ENCODE data around the gene ESR1.
A peak's percentile ranks its signal among the peaks of the same experiment; 100 is the strongest.

Gene ESR1

DNA sequence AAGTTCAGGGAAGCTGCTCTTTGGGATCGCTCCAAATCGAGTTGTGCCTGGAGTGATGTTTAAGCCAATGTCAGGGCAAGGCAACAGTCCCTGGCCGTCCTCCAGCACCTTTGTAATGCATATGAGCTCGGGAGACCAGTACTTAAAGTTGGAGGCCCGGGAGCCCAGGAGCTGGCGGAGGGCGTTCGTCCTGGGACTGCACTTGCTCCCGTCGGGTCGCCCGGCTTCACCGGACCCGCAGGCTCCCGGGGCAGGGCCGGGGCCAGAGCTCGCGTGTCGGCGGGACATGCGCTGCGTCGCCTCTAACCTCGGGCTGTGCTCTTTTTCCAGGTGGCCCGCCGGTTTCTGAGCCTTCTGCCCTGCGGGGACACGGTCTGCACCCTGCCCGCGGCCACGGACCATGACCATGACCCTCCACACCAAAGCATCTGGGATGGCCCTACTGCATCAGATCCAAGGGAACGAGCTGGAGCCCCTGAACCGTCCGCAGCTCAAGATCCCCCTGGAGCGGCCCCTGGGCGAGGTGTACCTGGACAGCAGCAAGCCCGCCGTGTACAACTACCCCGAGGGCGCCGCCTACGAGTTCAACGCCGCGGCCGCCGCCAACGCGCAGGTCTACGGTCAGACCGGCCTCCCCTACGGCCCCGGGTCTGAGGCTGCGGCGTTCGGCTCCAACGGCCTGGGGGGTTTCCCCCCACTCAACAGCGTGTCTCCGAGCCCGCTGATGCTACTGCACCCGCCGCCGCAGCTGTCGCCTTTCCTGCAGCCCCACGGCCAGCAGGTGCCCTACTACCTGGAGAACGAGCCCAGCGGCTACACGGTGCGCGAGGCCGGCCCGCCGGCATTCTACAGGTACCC lies at the start of gene ESR1:
Gene ESR1 (plus strand): TSS at position 170 of the 858 bp plus-strand sequence. CDS start 231 bp downstream, at position 401.
- DNase-seq (ENCODE audit: low read depth), result no peak

DNA sequence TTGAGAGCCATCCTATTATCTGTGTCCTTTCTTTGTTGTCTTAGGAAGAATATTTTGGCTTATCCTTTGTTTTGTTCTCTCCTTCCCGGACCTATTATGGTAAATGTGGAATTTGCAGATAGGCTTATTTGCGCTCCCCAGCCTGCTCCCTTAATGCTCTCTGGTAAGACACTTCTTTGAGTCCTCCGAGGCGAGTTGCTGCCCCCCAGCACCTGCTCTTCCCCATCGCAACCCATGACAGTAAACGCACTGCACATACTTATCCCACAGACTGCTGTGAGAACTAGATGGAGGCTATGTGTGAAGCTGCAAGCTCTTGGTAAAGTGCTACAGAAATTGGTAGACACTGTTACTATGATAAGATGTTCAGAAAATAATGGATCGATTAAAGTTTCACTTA lies 47.0 kb upstream of the ESR1 start:
- DNase-seq (ENCODE audit: low read depth), result no peak

DNA sequence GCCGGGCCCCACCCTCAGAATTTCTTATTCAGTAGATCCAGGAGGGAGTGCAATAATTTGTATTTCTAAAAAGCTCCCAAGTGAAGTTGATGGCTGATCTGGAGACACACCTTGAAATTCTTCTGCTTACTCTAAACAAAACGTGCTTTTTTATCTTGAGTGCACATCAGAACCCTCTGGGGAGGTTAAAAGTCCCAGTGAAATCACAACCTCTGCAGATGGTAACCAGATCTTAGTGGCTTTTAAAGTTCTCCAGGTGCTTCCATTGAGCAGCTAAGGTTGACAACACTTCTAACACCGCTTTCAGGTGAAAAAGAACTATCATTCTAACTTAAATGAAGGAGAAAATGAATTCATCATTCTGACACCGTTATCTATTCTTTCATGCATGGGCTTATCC lies 45.6 kb upstream of the ESR1 start:
- DNase-seq (ENCODE audit: low read depth), result no peak

DNA sequence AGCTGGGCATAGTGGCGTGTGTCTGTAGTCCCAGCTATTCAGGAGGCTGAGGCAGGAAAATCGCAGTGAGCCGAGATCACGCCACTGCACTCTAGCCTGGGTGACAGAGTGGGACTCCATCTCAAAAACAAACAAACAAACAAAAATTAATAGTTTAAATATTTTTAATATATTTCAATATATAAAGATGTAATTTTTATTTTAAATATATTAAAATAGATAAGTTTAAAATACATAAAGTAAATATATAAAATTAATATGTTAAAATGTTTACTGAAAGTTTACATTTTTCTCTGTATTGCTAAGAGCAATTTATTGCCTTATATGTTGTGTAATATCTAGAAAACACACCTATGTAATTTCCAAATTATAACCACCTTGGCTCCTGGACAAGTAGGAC lies 44.7 kb upstream of the ESR1 start:
- DNase-seq (ENCODE audit: low read depth), result no peak

DNA sequence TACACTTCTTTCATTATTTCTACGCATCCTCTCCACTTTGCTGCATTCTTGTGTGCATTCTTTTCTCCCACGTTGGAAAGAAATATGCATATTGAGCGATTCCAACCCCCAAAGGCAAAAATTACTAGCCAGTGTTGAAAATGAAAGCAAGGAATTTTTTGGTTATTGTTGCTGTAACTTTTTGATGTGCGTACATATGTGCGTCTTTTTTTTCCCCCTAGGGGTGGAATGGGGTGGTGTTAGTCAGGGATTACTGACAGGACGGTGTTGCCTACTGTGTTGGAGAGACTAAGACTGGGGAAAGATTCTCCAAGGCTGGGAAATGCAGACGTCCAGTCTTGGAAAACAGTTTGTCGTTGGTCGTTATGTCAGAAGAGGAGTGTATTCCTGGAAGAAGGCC lies 44.2 kb upstream of the ESR1 start:
- no peak for DNase-seq (ENCODE audit: low read depth)

DNA sequence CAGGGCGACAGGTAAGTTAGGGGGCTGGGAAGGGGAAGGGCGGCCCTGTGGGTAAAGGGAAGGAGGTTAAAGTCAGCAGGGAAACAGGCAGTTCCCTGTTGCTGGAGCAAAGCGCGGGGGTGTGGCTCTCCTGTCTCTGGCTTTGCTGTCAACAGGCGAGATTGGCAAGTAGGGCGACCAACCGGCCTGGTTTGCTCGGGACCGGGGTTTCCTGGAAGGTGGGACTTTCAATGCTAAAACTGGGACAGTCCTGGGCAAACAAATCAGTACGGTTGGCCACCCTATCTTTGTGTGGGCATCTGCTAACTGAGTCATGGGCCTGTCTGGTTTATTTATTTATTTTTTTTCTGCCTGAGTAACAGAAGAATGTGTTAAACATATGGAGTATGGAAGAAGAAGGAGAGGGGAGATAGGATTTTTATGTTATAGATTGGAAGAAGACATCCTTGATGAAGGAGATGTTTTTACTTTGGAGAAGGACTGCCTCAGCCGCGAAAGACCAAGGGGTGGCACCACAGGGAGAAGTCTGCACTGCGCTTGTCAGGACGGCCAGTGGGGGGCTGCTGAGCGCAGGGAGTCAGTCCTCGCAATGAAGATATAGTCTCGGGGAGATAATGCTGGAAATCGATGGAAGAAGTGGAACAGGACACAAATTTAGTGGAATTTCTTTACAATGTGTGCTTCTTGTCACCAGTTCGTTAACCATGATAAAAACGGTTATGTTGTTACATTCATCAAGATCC lies 43.4 kb upstream of the ESR1 start:
- no peak for DNase-seq (ENCODE audit: low read depth)

DNA sequence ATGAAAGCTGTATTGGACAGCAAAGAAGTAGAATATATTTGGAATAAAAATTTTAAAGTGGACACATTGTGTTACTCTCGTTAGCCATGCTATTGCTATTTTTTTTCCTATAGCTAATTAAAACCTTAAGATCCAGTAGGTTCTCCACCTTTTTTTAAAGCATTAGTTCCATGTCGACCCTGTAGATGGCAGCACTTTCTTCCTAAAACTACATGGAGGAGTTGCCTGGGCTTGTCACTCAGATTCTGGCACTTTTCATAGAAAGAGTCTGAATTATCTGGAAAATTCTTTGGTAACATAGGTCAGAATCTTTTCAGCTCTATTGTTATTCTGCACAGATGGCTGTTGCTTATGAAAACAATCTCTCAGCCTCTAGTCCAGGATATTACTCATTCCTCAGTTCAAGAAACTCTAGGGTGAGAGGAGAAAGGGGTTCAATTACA lies 42.0 kb upstream of the ESR1 start:
- DNase-seq (ENCODE audit: low read depth), result peak; percentile 7

DNA sequence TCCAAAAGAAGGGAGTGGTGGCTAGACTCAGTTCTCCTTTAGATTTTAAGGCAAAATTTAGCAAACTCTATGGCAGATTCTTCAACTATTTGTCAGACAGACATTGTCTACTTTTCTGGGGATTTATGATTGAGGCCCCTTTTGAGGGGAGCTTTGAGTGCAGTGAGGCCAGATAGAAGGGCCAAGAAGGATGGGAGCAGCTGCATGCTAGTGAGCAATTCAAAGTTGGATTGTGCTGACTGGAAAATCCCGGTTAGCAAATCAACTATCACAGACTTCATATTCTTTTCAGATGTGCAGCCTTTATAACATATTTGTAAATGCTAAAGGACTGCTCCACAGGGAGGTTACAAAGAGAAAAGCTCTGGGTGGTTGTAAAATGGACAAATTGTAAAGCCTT lies 35.0 kb upstream of the ESR1 start:
- DNase-seq (ENCODE audit: low read depth), result no peak

DNA sequence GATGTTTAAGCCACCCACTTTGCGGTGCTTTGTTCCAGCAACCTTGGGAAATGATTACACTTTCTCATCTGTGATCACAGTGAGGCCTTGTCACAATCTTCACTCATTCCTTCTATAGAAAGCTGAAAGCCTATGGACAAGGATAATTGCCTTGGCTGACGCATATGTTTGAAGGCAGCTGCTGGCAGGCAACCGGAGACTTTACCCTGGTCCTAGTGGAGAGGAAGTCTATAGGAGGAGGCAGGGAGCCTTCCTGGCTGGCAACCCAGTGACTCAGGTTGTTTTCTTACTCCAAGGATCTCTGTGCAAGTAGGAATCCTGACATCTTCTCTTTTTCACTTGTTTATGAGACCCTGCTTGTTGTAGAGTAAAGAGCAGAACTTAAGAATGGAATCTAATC lies 34.1 kb upstream of the ESR1 start:
- no peak for DNase-seq (ENCODE audit: low read depth)

DNA sequence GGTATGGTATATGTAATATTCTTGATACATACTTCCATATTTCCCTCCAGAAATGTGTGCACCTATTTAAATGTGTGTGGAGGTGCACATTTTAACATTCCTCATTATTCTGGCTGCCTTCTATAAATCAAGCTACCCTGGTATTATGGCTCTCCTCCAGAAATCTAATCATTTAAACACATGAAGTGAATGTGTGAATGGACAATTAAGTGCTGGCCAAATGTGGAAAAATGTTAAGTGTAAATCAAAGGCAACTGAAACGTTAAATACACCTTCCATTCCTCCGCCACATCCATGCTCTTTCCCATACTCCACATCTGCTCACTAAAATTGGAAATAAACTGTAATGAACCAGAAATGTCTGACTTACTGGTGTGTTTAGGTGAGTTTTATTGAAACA lies 24.9 kb upstream of the ESR1 start:
- DNase-seq (ENCODE audit: low read depth), result no peak

DNA sequence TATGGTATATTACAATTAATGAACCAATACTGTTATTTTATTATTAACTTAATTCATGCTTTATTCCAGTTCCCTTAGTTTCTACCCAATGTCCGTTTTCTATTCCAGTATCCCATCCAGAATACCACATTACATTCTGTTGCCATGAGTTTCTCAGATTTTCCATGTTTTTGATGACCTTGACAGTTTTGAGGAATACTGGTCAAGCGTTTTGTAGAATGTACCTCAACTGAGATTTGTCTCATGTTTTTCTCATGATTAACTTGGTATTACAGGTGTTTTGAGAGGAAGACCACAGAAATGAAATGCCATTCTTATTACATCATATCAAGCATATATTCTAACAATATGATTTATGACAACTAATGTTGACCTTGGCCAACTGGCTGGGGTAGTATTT lies 23.8 kb upstream of the ESR1 start:
- DNase-seq (ENCODE audit: low read depth), result no peak

DNA sequence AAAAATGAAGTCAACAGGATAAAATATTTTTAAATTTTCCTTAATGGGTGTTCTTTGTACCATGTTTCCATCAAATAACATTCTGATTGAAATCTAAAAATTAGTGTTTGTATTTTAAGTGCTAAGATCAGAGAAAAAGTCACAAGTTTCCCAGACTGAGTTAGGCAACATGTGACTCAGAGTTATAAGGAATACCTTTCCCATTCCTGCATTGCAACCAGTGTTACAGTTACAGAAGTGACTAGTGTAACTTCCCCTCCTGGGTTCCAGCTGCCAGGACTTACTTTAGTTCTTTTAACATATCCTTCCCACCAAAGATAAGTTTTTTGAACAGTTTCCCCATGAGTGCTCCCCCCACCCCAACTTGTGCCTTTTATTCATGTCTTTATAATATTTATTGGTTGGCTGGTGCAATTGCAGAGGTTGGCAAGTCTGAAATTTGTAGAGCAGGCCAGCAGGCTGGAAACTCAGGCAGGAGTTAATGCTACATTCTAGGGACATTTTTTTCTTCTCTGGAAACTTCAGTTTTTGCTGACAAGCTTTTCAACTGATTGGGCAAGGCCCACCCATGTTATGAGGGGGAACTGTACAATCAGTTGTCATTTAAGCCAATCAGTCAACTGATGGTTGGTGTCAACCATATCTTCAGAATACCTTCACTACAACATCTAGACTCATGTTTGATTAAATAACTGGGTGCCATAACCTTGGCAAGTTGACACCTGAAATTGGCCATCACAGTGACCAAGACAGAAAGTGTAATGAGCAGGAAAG lies 22.9 kb upstream of the ESR1 start:
- DNase-seq (ENCODE audit: low read depth), result no peak

DNA sequence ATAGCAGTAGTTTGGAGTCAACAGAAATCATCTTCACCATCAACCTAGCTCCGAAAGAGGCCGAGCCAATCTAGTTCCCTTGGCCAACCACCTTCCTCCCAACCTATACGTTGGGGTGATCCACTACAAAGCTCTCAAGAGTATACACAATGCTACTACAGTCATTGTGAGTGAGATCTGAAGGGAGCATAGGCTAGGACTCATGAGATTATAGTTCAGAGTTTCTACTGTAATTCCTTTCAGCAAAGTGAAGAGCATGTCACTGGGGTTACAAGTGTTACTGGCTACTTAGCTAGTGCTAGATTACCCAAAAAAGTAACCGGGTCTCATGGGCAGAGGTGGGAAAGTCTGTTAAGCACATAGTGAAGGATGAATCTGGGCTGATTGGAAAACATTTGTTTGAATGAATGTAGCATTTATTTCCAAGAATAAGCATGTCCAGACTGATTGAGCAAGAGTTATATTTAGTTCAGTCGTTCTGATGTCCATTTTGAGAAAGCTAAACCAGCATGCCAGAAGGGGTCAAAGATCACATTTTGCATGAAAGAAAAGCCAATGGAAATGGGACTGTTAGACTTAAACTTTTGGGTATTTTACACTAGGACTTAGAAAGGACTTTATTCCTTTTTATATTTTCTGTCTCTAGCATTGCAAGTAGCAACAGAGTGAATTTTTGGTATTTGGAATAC lies 10.5 kb upstream of the ESR1 start:
- DNase-seq (ENCODE audit: low read depth), result no peak

DNA sequence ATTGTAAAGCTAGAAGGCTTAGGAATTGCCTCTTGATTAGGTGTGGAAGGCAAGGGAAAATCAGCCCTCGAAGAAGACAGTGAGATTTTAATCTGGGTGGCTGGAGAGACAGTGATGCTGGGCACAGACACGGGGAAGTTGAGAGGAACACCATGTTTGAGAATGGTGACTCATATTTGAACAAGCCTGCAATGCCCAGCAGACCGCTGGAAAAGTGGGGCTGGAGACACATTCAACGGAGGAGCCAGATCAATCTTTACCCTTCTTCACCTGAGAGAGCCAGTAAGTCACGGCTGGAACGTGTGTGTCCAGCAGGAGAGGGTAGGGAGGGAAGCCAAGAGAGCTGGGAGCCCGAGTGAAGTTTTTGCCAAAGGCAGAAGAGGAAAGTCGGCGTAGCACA lies 3.7 kb upstream of the ESR1 start:
- no peak for DNase-seq (ENCODE audit: low read depth)

DNA sequence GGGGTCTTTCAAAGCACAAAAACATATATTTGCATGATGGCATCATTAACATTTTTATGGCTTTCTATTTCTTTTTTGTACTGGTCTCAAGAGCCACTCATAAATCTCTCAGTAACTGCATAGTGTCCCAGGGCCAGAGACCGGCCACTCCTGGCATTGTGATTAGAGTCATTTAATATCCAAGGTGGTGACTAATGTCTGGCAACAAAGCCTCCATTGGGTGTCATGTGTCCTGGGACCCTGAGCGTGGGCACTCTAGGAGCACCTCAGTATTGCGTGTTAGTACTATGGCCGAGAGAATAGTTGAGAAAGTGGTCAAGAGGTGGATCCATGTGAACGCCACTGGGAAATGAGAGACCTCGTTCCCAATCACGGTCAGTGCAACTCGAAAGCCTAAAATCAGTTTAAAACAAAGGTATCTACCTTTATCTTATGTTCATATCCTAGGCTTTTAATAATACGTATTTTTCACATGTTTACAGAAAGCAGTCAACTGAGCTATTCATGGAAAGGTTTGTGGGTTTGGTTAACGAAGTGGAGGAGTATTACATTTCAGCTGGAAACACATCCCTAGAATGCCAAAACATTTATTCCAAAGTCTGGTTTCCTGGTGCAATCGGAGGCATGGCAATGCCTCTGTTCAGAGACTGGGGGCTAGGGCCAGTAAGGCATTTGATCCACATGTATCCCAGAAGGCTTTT lies 2.7 kb upstream of the ESR1 start:
- no peak for DNase-seq (ENCODE audit: low read depth)

DNA sequence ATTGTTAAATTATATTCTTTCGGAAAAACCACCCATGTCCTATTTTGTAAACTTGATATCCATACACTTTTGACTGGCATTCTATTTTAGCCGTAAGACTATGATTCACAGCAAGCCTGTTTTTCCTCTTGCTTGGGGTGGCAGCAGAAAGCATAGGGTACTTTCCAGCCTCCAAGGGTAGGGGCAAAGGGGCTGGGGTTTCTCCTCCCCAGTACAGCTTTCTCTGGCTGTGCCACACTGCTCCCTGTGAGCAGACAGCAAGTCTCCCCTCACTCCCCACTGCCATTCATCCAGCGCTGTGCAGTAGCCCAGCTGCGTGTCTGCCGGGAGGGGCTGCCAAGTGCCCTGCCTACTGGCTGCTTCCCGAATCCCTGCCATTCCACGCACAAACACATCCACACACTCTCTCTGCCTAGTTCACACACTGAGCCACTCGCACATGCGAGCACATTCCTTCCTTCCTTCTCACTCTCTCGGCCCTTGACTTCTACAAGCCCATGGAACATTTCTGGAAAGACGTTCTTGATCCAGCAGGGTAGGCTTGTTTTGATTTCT lies 2.1 kb upstream of the ESR1 start:
- DNase-seq (ENCODE audit: low read depth), result no peak

DNA sequence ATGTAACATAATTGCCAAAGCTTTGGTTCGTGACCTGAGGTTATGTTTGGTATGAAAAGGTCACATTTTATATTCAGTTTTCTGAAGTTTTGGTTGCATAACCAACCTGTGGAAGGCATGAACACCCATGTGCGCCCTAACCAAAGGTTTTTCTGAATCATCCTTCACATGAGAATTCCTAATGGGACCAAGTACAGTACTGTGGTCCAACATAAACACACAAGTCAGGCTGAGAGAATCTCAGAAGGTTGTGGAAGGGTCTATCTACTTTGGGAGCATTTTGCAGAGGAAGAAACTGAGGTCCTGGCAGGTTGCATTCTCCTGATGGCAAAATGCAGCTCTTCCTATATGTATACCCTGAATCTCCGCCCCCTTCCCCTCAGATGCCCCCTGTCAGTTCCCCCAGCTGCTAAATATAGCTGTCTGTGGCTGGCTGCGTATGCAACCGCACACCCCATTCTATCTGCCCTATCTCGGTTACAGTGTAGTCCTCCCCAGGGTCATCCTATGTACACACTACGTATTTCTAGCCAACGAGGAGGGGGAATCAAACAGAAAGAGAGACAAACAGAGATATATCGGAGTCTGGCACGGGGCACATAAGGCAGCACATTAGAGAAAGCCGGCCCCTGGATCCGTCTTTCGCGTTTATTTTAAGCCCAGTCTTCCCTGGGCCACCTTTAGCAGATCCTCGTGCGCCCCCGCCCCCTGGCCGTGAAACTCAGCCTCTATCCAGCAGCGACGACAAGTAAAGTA lies 547 bp upstream of the ESR1 start:
- DNase-seq (ENCODE audit: low read depth), result peak; percentile 4

DNA sequence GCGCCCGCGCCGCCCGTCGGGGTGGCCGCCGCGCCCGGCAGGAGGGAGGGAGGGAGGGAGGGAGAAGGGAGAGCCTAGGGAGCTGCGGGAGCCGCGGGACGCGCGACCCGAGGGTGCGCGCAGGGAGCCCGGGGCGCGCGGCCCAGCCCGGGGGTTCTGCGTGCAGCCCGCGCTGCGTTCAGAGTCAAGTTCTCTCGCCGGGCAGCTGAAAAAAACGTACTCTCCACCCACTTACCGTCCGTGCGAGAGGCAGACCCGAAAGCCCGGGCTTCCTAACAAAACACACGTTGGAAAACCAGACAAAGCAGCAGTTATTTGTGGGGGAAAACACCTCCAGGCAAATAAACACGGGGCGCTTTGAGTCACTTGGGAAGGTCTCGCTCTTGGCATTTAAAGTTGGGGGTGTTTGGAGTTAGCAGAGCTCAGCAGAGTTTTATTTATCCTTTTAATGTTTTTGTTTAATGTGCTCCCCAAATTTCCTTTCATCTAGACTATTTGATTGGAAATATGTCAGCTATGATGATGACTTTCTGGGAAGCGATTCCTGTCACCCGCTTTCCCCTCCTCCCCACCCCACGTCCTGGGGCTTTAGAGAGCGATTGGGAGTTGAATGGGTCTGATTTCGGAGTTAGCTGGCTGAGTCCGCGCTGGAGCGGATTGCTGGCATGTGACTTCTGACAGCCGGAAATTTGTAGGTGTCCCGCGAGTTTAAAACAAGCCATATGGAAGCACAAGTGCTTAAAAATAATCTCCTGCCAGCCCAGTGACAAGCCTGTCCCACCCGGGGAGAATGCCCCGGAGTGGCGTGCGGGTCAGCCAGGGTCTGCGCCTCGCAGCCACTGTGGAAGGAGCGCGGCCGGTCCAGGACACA lies 1.1 kb downstream of the ESR1 start:
- no peak for DNase-seq (ENCODE audit: low read depth)

DNA sequence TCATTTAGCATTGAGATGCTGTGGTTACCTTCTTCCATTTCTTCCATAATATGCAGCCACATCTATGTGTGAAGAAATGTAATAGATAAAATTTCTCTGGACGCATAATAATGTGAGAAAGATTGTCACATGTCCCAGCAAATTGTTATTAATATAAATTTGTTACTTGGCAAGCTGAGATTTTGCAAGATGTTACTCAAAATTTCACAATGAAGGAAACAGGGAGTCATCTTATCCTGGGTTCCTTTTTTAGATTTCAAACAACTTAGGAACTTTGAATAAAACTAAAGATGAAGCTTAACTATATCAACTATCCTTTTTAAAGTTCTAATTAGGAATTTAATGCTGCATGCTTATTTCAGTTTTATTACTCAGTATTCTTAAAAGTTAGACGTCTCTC lies 3.6 kb downstream of the ESR1 start:
- DNase-seq (ENCODE audit: low read depth), result no peak

Data from CMK (cell line).